ENCODE results near the gene CATSPERZ.
A peak's percentile ranks its signal among the peaks of the same experiment; 100 is the strongest.

The CATSPERZ gene

GRCh38 chr11:64264371-64264852, 35.7 kb upstream of the CATSPERZ start:
- no peak for DNase-seq

DNA sequence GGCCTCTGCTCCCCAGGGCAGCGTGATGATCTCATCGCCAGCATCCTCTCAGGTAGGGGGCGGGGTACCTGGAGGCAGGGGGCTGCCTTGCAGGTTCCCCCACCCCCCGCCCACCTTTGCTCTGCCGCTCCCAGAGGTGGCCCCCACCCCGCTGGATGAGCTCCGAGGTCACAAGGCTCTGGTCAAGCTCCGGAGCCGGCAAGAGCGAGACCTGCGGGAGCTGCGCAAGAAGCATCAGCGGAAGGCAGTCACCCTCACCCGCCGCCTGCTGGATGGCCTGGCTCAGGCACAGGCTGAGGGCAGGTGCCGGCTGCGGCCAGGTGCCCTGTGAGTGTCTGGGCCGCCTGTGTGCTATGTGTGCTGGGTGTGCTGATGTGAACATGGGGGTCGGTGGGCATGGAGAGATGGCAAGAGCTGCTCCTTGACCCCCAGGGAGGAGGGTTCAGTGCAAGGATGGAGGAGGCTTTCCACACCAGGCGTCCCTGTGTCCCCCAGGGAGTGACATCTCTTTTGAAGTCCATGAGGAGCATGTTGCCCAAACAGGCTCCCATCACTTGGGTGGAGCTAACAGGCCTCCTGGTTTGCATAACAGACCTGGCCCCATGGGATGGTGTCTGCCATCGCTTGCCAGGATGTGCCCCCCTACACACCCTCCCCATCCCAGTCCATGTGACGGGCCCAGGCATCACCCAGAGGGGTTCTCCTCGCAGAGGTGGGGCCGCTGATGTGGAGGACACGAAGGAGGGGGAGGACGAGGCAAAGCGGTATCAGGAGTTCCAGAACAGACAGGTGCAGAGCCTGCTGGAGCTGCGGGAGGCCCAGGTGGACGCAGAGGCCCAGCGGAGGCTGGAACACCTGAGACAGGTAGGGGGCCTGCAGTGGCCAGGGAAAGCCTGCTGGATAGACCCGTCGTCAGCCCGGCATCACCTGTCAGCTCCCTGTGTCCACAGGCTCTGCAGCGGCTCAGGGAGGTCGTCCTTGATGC, 34.7 kb upstream of the CATSPERZ start:
- no peak for DNase-seq

GRCh38 chr11:64266339-64266738, 33.8 kb upstream of the CATSPERZ start:
- no peak for DNase-seq

DNA sequence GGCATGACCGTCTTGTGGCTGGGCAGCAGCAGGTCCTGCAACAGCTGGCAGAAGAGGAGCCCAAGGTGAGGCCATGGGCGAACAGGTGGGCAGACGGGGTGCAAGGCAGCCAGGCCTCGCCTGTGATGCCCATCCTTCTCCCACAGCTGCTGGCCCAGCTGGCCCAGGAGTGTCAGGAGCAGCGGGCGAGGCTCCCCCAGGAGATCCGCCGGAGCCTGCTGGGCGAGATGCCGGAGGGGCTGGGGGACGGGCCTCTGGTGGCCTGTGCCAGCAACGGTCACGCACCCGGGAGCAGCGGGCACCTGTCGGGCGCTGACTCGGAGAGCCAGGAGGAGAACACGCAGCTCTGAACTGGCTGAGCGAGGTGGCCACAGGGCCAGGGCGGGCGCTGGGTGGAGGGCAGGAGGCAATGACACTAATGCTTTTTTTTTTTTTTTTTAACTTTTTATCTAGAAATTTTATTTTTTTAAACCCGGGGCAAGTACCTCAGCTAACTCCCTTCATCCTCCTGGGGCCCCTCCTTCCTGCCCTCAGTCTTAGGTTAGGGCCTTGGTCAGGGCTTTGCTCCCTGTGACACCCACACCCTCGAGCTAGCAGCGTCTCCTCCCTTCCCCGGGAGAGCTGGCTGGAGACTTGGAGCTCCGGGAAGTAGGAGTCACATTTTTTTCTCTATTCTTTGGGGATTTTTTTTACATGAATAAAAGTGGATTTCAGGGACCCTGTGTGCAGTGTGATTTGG, 32.8 kb upstream of the CATSPERZ start:
- DNase-seq, result no peak

DNA sequence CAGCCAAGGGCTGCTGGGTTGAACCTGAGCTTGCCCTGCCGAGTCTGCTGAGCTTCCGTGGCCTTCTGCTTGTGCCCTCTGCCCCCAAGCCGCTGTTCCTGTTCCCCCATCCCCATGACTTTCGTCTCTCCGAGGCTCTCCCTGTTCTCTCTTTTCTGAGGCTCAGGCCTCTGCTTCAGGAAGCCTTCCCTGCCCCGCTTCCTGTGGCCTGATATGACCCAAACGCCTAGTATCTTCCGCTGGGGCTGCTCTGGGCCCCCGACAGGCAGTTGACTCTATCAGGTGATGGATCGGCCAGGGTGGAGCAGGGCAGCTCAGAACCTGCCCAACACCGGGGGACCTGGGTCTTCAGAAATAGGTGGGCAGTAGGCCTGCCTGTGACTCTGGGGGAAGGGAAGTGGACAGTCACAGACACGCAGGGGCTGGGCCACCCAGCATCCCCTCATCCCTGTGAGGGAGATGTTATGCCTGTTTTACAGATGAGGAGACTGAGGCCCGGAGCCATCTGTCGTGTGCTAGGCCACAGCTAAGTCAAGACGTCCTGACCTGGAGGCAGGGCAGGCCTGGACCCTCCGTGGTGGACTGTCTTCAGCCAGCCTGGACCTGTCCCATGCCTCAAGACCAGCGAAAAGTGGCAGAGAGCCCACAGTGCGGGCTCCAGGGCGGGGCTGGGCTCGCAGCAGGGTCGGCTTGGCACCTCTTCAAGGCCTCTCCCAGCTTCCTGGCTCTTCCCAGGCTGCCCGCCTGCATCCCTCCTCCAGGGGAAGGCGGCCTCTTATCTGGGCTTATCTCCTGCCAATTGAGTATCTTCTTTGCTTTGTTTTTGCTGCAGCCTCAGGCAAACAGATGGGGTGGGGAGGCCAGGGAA, 31.9 kb upstream of the CATSPERZ start:
- DNase-seq, result no peak

- no peak for DNase-seq
Measured at GRCh38 chr11:64268893-64269539, 31.1 kb upstream of the CATSPERZ start.

- peak; percentile 97 for DNase-seq
Measured at GRCh38 chr11:64269540-64270220, 30.5 kb upstream of the CATSPERZ start.

- DNase-seq, result no peak
Measured at GRCh38 chr11:64275031-64275800, 24.9 kb upstream of the CATSPERZ start.

GRCh38 chr11:64275841-64276240, 24.3 kb upstream of the CATSPERZ start:
- no peak for DNase-seq

DNA sequence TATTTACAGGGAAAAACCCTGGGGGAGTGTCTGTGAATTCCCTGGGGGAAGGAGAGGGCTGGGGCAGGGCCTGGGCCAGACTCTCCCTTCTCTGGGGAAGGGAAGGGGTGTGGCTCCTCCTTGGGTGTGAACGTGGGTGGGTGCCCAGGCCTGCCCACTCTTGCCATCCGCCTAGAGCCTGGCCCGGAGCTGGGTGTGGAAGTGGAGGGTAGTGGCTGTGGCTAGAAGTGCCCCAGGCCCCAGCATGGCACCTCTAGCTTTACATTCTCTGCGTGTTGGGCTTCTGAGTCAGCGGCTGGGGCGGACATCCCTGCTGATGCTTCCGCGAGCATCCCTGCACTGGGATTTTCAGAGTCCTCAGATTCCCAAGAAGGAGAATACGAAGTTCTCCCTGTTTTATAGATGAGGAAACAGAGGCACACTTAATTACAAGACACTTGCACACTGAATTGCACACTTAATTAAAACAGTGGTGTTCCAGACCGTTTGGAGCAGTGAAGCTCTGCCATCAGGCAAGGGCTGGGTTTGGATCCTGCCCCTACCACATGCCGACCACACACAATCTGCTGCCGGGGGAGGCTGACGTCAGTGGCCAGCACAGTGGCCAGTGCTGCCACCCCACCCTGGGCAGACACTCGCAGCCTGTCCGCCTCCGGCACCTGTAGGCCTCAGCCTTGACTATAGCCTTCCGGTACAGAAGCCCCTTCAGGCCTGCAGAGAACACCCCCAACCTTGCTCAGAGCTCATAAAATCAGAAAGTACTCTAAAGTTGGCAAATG, 23.3 kb upstream of the CATSPERZ start:
- no peak for DNase-seq

DNA sequence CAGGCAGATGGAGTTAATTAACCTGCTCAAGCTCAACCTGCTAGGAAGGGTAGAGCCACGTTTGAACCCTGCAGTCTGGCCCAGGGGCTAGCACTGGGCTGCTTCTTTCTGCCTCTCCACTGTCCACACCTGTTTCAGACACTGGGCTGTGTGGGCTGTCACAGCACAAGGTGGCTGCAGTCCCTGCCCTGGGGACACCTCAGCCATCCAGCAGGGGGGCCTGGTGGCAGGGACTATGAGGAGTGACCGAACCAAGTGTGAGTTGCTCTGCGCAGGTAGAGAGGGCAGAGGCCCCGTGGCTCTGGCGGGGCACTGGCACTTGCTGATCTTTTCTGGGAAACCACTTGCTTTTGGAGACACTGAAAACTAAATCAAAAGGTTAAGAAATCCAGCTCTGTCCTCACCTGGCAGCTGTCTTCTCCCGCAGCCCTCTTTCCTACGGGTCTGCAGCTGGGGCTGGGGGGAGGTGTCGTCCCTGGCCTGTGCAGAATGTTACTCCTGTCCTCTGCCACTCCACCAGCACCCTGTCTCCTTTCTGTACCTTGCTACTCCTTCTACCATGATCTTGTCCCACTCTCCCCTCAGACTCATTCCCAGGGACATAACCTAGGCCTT, 21.5 kb upstream of the CATSPERZ start:
- DNase-seq, result no peak

- no peak for DNase-seq
Measured at GRCh38 chr11:64281957-64282770, 18.0 kb upstream of the CATSPERZ start.

DNA sequence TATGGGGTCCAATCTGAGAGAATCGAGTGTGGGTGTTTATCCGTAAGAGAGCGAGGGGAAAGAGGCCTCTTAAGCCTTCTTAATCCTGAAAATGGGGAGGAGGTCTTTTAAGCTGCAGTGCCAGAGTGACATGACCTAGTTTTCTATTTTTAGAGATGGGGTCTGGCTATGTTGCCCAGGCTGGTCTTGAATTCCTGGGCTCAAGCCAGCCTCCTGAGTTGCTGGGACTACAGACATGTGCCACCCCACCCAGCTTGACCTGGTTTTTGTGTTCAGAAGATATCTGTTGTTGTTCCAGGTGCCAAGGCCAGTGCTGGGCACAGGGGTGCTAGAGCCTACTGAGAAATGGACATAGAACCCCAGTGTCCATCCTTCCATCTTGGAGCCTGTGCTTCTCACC, 17.1 kb upstream of the CATSPERZ start:
- DNase-seq, result no peak

GRCh38 chr11:64284048-64284961, 15.9 kb upstream of the CATSPERZ start, which contains the start of gene BAD:
TSS of gene BAD (minus strand) at chr11:64284665. CDS start at chr11:64284368, 297 bp downstream.
- DNase-seq, result peak; percentile 85

DNA sequence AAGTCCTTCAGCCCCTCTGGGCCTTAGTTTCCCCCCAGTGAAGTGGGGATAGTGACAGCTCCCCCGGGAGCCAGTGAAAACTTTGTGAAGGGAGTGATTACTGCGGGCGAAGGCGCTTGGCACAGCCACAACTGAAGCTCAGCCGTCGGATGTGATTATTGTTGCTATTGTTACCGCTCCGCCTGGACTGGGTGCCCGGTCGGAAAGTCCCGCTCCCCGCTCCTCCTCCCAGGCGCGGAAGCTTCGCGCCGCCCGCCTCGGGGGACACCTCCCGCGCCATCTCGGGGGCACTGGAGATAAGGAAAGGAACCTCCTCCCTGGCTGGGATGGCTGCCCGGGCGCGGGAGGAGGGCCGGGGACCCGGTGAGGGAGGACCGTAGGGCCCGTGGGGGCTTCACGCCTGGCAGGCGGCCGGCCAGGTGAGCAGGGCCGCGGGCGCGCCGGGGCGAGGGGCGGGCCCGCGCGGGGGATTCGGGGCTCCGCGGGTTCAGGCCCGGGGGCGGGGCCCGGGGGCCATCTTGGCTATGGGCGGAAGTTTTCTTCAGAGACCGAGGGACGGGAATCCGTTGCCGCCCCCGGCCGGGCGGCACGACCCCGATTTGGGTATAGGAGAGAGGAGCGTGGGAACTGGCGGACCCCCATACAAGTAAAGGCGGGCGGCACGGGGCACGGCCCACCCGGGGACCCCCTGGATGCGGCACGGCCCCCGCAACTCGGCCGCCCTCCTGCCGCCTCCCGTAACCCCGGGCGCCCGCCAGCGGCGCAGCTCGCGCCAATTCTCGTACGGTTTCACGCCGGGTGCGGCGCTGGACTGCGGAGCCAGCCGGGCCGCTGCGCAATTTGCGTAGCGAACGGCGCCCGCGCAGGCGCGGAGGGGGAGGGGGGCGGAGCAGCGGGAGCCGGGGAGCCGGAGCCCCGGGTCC, 14.9 kb upstream of the CATSPERZ start, which contains the start of gene GPR137:
GPR137 (plus strand) TSS at position 887 of the 923 bp plus-strand sequence. CDS start 677 bp downstream, outside the sequence.
- DNase-seq, result peak; percentile 54

Measured in GOT3 (cell line).